GM19035 (cell line): ENCODE data around the gene CDK14.
"Not testable (repeated sequence)": the region's sequence is repeated elsewhere in the genome, so short reads cannot be mapped to it uniquely, and the experiment has no call there.

ENCODE experiments used
- ATAC-seq: cut with Tn5 transposase; IDR thresholded peaks from one replicate; pipeline ENCODE4 v1.9.1; 2021; ENCODE audit not compliant: unreplicated experiment

The CDK14 gene

DNA sequence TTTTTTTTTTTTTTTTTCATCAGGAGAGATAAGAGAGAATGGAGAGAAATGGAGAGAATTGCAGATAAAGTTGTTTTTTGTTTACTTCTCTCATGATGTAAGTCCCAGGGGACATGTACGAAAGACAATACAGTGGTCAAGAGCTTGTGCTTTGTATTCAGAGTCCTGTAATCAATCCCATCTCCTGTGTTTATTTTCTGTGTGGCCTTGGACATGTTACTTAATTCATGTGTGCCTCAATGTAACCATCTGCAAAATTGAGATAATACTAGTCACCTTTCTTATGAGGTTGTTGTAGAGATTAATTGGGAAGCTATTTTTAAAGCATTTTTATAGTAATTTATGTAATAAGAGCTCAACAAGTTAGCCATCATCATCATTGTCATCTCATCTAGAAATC, 117.5 kb downstream of the CDK14 start:
- no peak for ATAC-seq

DNA sequence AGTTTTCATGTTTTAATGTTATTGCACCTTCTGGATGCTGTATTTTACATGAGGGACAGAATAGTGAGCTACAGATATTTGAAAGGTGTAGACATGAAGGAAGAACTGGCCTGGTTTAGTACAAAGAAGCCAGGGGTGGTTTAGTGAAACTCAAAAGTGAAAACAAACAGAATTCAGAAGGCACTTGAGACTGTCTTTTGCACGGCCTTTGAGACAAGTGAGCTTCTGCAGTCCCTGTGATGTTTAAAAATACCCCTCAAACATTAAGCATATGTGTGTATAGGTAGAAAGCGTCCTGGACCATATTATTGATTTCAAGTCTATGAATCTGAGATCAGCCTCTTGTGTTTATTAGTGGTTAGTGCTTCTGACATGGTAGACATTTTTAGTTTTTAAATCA, 118.9 kb downstream of the CDK14 start:
- peak; percentile 48 for ATAC-seq

DNA sequence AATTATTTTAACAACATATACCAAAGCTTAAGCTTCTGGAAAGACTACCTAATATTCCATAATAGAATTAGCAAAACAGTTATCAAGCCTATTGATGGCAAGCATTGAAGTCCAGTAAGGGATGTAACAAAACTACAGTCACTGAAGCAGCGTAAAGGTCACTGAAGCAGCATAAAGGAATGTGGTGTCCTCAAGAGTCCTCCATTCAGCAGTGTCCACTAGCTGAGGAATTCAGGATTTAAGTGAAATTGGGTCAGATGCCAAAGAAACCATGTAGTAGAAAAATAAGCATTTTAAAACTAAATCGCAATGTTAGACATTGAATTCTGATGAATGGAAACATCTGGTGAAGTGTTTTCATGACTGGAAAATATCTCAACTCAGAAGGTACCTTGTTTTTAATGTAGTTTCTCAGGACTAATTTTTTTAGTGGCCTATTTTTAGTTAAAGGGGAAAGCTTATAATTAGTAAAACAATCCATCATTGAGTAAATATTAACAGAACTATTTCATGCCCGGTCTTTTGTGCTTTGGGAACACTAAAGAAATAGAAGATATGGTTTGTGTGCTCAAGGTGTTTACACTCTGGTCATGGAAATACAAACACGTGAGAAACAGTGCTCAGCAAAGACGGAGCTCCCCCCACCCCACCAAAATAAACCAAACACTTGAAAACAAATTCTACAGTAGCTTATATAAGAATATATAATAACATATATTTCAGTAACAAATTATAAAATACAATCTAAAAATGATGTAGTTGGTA, 121.4 kb downstream of the CDK14 start:
- ATAC-seq = no peak

DNA sequence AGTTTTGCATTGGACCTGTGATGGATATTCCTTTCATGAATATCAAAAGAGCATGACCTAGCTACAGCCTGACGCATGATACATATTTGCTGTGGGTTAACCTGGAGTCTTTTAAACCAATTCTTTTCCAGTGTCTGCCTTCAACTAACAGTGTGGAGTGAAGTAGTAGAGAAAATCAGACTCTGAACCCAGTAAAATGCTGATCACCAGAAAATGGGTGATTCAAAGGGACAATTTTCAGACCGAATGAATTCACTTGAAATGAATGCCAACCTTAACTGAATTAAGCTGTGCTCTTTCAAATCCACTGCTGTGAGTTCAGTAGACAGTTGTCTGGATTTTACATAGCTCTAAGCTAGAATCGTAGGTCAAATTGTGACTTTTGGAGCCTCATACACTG, 123.0 kb downstream of the CDK14 start:
- ATAC-seq = no peak

DNA sequence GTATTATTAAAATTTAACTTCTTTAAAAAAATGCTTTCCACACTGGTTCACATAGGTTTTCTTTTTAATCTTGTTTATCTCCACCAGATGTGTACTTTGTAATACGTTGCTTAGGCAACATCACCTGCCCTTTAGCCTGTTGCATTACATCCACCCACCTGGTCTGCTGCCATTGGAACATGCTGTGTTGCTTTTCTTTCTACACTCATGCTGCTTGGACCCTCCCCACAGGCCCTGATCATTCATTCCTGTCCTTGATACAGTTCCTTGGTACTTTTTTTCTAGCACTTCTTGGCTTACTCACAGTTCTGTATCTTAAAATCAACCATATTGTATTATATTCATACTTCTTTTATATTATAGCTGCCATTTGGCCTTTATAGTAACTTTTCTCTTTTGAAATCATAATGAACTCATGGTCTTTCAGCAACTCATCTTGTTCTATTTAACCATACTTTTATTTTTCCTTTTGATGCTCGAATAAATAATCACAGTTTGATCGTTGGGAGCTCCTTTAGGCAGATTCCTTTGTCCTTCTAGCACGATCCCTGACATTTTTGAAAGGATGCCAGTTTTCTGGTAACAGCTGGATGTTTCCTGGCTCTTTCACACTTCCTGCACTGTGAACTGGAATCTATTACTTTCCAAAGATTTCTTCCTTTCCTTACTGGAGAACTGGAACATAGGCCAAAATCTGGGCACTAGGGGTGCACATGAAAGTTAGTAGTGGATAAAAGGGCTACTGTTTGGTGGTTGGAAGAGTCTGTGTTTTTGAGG, 125.1 kb downstream of the CDK14 start:
- no peak for ATAC-seq

DNA sequence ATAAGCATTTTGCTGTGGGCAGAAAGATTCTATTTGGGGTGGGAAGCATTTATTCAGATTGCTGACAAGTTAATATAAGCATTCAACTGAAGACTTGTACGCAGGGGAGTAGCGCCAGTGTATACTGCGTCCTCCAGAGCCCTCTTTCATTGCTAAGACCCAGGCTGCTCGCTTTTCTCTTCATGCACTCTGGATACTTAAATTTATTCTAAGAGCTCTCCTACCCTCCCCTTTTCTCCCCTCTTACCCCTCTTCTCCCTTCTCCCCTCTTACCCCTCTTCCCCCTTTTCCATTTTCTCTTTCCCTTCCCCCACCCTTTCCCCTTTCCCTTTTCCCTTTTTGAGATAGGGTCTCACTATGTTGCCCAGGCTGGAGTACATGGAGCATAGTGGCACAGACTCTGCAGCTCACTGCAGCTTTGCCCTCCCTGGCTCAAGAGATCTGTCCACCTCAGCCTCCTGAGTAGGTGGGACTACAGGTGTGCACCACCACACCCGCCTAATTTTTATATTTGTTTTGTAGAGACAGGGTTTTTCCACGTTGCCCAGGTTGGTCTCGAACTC, 125.8 kb downstream of the CDK14 start:
- ATAC-seq = no peak

DNA sequence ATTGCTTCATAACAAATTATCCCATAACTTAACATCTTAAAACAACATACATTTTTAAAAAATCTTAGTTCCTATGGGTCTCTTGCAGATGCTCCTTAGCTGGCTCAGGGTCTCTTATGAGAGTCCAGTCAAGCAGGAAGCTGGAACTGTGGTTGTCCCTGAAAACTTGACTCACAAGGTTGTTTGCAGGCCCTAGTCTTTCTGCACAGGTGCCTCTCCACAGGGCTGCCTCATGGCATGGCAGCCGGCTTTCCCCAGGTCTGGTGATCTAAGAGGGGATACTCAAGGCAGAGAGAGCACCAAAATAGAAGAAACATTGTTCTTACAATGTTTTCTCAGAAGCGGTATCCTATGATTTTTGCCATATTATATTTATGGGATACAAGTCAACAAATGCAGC, 127.1 kb downstream of the CDK14 start:
- ATAC-seq = no peak

DNA sequence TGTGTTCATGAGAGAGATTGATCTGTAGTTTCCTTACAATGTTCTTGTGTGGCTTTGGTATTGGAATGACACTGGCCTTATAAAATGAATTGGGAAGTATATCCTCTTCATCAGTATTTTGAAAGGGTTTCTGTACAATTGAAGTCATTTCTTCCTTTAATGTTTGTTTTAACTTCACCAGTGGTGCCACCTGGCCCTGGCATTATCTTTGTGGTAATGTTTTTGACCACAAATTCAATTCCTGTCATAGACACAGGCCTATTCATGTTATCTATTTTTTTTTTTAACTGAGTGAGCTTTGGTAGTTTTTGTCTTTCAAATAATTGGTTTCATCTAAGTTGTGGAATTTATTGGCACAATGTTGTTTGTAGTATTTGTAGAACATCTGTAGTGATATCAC, 127.7 kb downstream of the CDK14 start:
- ATAC-seq = no peak

DNA sequence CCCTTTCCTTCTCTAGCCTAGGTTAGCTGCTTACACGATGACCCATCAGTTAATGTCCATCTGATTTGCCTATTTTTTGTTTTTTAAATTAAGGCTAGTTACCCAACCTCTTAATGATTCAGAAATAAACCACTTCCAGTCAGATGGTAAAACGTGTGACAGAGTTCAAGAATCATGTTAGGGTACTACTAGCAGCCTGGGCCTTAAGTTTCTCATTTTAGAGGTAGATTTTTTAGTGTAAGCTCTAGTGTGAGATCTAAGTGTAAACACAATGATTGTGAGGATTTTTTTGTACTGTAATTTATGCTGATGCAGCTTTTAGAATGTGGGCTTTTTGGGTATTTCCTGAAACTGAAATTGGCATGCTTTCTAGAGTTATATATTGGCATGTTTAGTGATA, 130.0 kb downstream of the CDK14 start:
- no peak for ATAC-seq

DNA sequence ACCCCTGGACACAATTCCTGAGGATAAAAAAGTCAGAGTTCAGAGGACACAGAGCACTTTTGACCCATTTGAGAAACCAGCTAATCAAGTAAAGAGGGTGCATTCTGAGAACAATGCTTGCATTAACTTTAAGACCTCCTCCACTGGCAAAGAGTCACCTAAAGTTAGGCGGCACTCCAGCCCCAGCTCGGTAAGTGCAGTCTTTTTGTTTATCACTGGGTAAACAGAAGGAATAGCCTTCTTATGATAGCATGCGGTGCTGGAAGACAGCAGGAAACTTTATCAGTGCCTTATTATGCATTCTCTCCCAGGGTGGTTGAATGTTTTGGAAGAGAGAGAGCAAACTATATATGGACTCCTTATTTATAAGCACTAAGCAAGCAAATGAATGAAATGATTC, 130.5 kb downstream of the CDK14 start:
- ATAC-seq = no peak

DNA sequence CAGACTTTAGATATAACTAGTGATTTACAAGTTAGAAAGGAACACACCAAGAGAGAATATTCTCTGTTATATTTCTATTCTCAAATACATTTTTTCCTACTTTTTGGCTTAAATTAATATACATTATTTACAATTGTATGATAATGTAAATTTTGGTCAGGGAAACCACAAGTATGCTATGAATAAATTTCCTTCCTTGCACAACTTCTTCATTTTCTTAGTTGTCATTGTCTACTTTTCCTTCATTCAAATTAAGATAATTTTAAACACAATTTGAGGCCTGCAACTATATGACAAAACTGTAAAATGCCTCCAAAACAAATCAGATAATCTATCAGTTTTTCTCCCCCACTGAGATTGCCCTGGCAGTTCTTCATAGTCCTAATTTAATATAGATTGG, 131.3 kb downstream of the CDK14 start:
- no peak for ATAC-seq

DNA sequence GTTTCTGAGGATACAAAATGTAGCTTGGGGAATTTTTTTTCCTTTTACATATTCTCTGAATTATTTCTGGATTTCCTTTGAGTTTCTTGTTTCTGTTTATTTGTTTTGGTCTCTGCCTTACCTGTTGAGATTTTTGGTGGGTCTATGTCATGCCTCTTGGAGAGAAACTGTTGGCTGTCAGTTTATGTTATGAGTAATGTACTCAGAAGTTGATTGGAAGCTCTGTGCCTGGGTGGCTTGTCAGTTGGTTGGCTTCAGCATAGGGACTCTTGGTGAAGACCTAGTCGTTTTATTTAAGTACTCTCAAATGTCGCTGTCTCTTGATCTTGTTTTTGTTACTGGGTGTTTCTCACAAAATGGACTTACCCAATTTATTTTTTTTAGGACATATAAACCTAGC, 132.4 kb downstream of the CDK14 start:
- ATAC-seq = peak; percentile 72

DNA sequence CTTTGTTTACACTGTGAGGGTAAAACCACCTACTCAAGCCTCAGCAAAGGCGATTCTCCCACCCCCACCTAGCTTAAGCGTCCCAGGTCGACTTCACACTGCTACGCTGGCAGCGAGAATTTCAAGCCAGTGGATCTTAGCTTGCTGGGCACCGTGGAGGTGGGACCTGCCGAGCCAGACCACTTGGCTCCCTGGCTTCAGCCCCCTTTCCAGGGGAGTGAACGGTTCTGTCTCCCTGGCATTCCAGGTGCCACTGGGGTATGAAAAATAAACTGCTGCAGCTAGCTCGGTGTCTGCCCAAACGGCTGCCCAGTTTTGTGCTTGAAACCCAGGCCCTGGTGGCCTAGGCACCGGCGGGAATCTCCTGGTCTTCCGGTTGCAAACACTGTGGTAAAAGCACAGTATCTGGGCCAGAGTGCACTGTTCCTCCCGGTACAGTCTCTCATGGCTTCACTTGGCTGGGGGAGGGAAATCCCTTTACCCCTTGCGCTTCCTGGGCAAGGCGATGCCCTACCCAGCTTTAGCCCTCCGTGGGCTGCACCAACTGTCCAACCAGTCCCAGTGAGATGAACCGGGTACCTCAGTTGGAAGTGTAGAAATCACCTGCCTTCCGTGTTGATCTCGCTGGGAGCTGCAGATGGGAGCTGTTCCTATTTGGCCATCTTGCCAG, 139.6 kb downstream of the CDK14 start:
- not testable (repeated sequence) for ATAC-seq

DNA sequence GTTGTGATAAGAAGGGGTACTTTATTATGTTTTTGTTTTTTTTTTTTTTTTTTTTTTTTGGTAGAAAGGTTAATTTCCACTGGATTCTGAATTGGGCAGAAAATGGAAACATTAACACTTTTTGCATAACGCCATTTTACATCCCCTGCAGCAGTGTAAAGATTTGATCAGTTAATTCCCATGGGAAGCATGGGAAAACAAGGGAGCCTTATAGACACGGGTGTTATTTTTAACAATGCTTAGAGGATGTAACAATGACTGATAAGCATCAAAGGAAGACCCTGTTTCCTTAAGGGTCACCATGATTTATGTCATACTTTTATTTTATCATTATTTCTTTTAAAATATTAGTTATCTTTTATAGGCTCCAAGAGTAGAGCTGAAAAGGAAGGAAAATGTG, 140.2 kb downstream of the CDK14 start:
- ATAC-seq = no peak

DNA sequence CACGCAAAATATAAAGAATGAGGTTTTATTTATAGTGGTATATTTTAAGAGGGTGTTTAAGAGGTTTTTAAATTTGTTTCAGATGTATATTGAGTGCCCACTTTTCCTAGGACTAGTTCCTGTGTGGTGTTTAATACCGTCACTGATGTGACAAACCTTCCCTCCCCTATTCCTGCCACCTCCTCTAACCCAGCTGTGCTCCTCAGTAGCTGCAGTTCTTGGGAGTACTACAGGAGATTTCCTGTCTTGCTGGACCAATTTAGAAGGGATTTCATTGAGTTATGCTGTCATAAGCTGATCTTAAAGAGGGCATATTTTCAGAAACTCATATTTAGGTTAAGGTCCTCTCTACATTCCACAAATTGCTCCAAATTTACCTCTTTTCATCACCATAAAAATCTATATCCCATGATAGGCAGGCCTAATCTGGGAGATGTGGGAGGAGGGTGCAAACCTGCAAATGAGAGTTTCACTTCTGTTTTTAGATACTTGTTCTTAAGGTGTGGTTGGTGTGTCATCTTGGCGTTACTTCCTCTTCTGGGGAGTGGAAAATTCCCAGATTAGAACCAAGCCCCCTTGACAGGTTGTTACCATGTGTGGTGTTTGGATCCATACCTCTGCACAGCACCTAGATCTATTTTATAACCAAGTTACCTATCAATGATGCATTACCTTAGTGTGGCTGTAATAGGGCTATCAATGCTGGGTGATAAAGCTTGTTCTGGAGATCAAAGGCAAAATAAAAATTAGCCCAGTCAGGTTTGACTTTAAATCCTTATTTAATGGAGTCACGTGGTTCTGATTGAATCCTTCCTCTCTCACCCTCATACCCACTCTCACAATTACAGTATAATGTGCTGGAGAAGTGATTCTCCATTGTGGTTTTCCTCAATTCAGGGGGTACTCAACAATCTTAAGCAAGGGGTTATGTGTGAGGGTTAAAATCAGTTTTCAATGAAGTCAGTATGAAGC, 141.1 kb downstream of the CDK14 start:
- ATAC-seq = peak; percentile 95

DNA sequence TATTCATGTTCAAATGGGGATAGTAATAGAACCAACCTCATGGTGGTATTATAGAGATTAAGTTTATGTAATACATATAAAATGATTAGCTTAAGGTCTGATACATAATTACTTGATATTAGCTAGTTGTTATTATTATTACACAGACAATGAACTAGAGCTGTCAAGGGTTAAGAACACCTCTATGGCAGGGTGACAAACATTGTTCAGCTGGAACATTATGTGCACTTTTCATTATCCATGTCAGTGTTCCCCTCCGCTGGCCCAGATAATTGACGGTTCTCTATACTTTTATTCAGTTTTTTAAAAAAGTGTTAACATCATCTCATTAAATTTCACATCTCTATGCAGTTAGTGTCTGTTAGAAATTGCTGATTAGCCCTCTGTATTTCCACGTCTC, 142.1 kb downstream of the CDK14 start:
- ATAC-seq = no peak

DNA sequence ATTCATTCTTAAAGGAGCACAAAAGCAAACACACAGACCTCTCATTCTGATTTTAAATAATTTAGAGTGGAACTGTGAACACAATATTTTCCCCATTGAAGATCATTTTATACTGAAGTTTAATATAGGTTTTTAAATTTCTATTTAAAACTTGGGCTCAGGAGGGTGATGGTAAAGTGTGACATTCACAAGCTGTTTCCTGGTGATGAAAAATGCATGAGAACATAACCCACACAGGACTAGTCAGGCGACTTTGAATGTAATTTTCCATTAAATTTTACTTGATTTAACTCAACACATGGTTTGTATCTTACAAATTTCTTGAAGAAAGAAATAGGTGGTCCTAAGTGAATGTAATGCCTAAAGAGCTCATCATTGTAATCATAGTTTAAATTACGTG, 143.6 kb downstream of the CDK14 start:
- no peak for ATAC-seq

DNA sequence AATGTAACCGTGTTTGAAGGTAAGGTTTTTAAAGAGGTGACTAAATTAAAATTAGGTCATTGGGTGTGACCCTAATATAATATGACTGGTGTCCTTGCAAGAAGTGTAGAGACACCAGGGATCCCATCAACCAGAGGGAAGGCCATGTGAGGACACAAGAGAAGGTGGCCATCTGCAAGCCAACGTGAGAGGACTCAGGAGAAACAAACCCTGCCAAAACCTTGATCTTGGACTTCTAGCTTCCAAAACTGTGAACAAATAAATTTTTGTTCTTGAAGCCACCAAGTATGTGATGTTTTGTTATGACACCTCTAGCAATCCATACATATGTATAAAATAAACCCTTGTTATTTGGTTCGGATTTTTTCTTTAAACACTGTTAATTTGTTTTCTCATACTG, 144.3 kb downstream of the CDK14 start:
- ATAC-seq = no peak

DNA sequence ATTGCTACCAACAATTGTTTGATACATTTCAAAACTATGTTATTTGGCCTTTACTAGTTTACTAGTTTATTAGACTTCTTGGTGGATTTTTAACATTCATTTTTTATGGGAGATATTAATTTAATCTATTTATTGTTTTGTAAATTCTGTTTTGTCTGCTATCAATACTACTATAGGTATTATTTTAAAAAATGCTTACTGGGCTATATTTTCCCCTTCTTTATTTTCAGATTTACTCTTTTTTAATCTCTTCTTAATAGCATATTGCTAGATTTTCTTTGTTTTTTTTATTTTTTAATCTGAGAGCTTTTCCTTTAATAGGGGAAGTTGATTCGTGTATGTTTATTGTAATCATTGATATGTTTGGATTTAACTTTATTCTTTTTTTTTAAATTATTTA, 147.5 kb downstream of the CDK14 start:
- ATAC-seq = no peak

DNA sequence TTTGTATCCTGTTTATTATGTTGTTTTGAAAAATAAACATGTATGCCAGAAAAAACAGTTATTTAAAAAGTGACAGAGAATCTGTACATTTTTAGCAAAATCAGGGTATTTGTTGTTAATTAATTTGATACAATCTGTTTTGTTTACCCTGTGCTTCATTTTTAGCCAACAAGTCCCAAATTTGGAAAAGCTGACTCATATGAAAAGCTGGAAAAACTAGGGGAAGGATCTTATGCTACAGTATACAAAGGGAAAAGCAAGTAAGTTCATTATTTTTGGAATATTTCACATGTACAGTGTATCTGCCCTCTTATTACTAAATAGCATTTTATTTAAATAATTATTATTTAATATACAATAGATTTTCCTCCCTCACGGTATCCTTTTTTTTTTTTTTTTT, 151.4 kb downstream of the CDK14 start:
- no peak for ATAC-seq

DNA sequence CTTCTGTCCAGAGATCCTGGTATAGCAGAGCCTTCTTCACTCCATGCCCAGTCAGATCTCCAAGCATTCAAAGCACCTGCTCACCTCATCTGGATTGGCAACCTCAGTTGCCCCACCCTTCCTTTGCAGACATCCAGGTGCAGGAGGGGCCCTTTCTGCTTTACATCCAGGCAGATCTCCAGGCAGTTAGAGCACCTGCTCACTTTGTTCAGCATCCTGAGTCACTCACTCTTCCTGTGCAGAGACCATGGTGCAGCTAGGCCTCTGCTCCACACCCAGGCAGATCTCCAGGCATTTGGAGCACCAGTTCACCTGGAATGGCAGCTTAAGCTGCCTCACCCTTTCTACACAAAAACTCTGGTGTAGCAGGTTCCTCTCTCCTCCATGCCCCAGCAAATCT, 153.1 kb downstream of the CDK14 start:
- ATAC-seq = no peak
